Endodermal cell (in vitro differentiated cells): Measurements from ENCODE around the gene TSPAN17. TPM values are rescaled to one million over a fixed set of nuclear protein-coding genes. Genes with fewer than 3 reads are reported as not detected.
A peak's percentile ranks its signal among the peaks of the same experiment; 100 is the strongest.

Experiments used
- DNase-seq: peaks from one replicate; pipeline ENCODE4 v3.0.0-alpha.2; 2017
- H3K27ac ChIP-seq: 2 replicates; pipeline ENCODE4 v1.5.1; 2013; ENCODE audit warnings: mild to moderate bottlenecking, low read depth, low read length, moderate library complexity
- H3K27me3 ChIP-seq: 2 replicates; pipeline ENCODE4 v1.6.1; 2013; ENCODE audit warnings: mild to moderate bottlenecking, low read length, moderate library complexity; ENCODE audit not compliant: insufficient read depth, control insufficient read depth, poor library complexity, severe bottlenecking
- H3K36me3 ChIP-seq: 2 replicates; pipeline ENCODE4 v1.7.0; 2013; ENCODE audit warnings: mild to moderate bottlenecking, low read length, moderate library complexity; ENCODE audit not compliant: control insufficient read depth, insufficient read depth
- H3K4me1 ChIP-seq: one replicate; pipeline ENCODE4 v1.7.0; 2013; ENCODE audit warnings: low read length; ENCODE audit not compliant: control insufficient read depth, insufficient read depth
- H3K4me3 ChIP-seq: 2 replicates; pipeline ENCODE4 v1.5.1; 2013; ENCODE audit warnings: mild to moderate bottlenecking, low read length, moderate library complexity
- H3K9ac ChIP-seq: 2 replicates; pipeline ENCODE4 v1.6.1; 2013; ENCODE audit warnings: mild to moderate bottlenecking, low read length, moderate library complexity; ENCODE audit not compliant: poor library complexity, severe bottlenecking; ENCODE audit errors: extremely low read depth
- H3K9me3 ChIP-seq: 2 replicates; pipeline ENCODE4 v1.6.1; 2013; ENCODE audit warnings: mild to moderate bottlenecking, low read length, moderate library complexity; ENCODE audit not compliant: control insufficient read depth
- H3K27ac Mint-ChIP-seq: 2 replicates; pipeline ENCODE4 v1.8.0; 2020; ENCODE audit warnings: mixed read lengths
- H3K27me3 Mint-ChIP-seq: 2 replicates; pipeline ENCODE4 v1.8.0; 2021; ENCODE audit warnings: mild to moderate bottlenecking, mixed read lengths; ENCODE audit not compliant: insufficient read depth
- H3K36me3 Mint-ChIP-seq: 2 replicates; pipeline ENCODE4 v1.8.0; 2020; ENCODE audit warnings: low read depth, mixed read lengths
- H3K4me1 Mint-ChIP-seq: 2 replicates; pipeline ENCODE4 v1.8.0; 2020; ENCODE audit warnings: mixed read lengths
- H3K4me3 Mint-ChIP-seq: 2 replicates; pipeline ENCODE4 v1.8.0; 2020; ENCODE audit warnings: mild to moderate bottlenecking, moderate library complexity, mixed read lengths
- H3K9me3 Mint-ChIP-seq: 2 replicates; pipeline ENCODE4 v1.8.0; 2020; ENCODE audit warnings: mild to moderate bottlenecking, mixed read lengths
- CTCF ChIP-seq: fragments of 200-600 bp; sonication (generic); conservative IDR thresholded peaks from 2 replicates; pipeline ENCODE4 v1.5.0; 2021; ENCODE audit warnings: antibody characterized with exemption, mild to moderate bottlenecking
- WGBS, 2 experiments: methylation state at CpG; one replicate each; pipeline versions ENCODE4 v1.1.5 to v1.1.7; 2013; ENCODE audit warnings: missing lambda C conversion rate in 2 of 2, mixed read lengths in 1 of 2; ENCODE audit not compliant: insufficient coverage in 1 of 2, insufficient read length in 1 of 2; 5-methylcytosine and 5-hydroxymethylcytosine counted together
- total RNA-seq, 2 donors: library from RNA; stranded (reverse); fragmentation: NEBNext Ultra II Directional in 1 of 2; extraction: Animal tissue kit (Norgen Biotek cat#: 25700) in 1 of 2; gene quantifications; 2 replicates in 1 of 2; 3 replicates in 1 of 2; pipeline ENCODE4 v1.2.1, GENCODE V29; 2021

Gene TSPAN17
- total RNA-seq, 2 donors from 2014 or later: 49.3 to 50.3 TPM

GRCh38 chr5:176647843-176648473 lies 674 bp downstream of the TSPAN17 start:
- WGBS, 2 experiments: 22 to 23% methylated on average over 7 to 20 of the region's 20 CpGs
- peak overlapping the region; percentile 85 for H3K4me3 ChIP-seq
- Mint-ChIP-seq H3K9me3 (no peaks in the 10 kb centered on the region), H3K4me3 (peak overlapping the region; percentile 75), H3K4me1 (peaks cover 33% of the 10 kb centered on the region), H3K36me3 (peaks cover 8% of the 10 kb centered on the region), H3K27ac (peak overlapping the region; percentile 85), H3K27me3 (no peaks in the 10 kb centered on the region)
- peak overlapping the region; percentile 69 for H3K9ac ChIP-seq
- peaks cover under 1% of the 10 kb centered on the region for H3K36me3 ChIP-seq
- peak; percentile 77 for DNase-seq
- TF ChIP-seq CTCF: no peak
- H3K9me3 ChIP-seq: no peaks in the 10 kb centered on the region
- H3K27me3 ChIP-seq: no peaks in the 10 kb centered on the region
- no peak overlapping the region for H3K27ac ChIP-seq
- no peaks in the 10 kb centered on the region for H3K4me1 ChIP-seq

GRCh38 chr5:176648474-176649194 lies 1.4 kb downstream of the TSPAN17 start:
- no peak for DNase-seq
- peak overlapping the region; percentile 69 for H3K9ac ChIP-seq
- Mint-ChIP-seq H3K27ac (no peak overlapping the region), H3K9me3 (no peaks in the 10 kb centered on the region), H3K4me3 (peak overlapping the region; percentile 75), H3K36me3 (peaks cover 15% of the 10 kb centered on the region), H3K4me1 (peaks cover 29% of the 10 kb centered on the region), H3K27me3 (no peaks in the 10 kb centered on the region)
- no peak for TF ChIP-seq CTCF
- H3K27me3 ChIP-seq: no peaks in the 10 kb centered on the region
- H3K4me1 ChIP-seq: no peaks in the 10 kb centered on the region
- H3K4me3 ChIP-seq: peak overlapping the region; percentile 85
- WGBS, 2 experiments: 89 to 91% methylated on average over 9 to 15 of the region's 15 CpGs
- H3K9me3 ChIP-seq: no peaks in the 10 kb centered on the region
- no peak overlapping the region for H3K27ac ChIP-seq
- peaks cover 7% of the 10 kb centered on the region for H3K36me3 ChIP-seq

GRCh38 chr5:176650354-176650884 lies 3.1 kb downstream of the TSPAN17 start:
- no peak overlapping the region for H3K27ac ChIP-seq
- H3K36me3 ChIP-seq: peaks cover 7% of the 10 kb centered on the region
- no peaks in the 10 kb centered on the region for H3K27me3 Mint-ChIP-seq
- H3K27me3 ChIP-seq: no peaks in the 10 kb centered on the region
- H3K4me3 Mint-ChIP-seq: no peak overlapping the region
- H3K9me3 Mint-ChIP-seq: no peaks in the 10 kb centered on the region
- H3K4me1 Mint-ChIP-seq: peaks cover 18% of the 10 kb centered on the region
- no peak for TF ChIP-seq CTCF
- no peaks in the 10 kb centered on the region for H3K9me3 ChIP-seq
- H3K36me3 Mint-ChIP-seq: peaks cover 22% of the 10 kb centered on the region
- H3K9ac ChIP-seq: no peak overlapping the region
- DNase-seq: peak; percentile 76
- H3K27ac Mint-ChIP-seq: no peak overlapping the region
- no peak overlapping the region for H3K4me3 ChIP-seq
- H3K4me1 ChIP-seq: no peaks in the 10 kb centered on the region
- WGBS, 2 experiments: 80 to 86% methylated on average over 6 to 8 of the region's 8 CpGs
